NCI-H2196 treated with DMSO at 0.1 percent for 48 hours (cell line): ENCODE data around the gene SYNDIG1.

Experiments used
- DNase-seq: peaks from one replicate; lab custom pipeline; 2025; ENCODE audit not compliant: unreplicated experiment; lab: John Stamatoyannopoulos, UW

The SYNDIG1 gene

DNA sequence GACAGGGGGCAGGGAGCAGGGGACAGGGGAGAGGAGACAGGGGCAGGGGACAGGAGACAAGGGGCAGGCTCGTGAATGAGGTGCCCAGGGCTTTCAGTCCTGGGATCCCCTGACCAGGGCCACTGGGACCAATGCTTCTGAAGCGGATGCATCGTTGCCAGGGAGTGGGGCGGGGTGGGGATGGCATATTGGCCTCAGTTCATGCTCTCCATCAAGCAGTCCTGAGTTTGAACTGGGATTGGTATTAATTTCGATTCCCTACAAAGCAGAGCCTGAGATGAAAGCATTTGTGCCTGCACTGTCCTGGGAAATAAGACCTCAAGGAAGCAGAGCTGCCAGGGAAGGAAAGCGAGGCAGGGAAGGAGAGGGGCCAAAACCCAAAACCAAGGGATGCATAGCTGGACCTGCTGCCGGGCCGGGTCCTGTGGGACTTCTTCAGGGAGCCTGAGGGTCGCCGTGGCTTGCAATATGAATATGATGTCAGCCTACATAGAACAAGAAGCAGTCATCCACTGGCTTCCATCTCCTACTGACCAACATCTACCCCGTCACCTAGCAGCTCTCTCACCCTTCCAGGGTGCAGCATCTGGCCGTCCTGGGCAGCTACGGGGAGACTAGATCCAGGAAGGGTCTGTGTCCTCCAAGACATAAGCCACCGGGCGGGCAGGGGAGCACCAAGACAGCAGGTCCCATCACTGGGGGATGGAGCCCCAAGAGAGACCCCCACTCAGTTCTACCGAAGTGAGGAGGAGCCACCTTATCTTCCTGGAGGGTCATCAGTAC lies 233.3 kb downstream of the SYNDIG1 start:
- DNase-seq, result no peak

DNA sequence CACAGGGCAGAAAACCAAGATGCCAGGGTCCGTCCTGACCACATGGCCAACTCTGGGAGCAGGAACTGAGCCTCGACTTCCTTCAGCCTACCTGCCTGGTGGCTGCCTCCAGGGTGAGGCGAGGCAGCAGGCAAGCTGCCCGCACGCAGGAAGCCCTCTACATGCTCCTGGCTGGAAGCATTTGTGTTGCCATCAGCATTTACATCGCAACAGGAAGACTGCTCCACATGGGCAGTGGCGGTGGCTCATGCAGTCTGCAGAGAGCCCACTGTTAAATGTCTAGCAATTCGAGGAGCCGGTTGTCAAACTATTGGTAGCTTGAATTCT lies 233.8 kb downstream of the SYNDIG1 start:
- no peak for DNase-seq

DNA sequence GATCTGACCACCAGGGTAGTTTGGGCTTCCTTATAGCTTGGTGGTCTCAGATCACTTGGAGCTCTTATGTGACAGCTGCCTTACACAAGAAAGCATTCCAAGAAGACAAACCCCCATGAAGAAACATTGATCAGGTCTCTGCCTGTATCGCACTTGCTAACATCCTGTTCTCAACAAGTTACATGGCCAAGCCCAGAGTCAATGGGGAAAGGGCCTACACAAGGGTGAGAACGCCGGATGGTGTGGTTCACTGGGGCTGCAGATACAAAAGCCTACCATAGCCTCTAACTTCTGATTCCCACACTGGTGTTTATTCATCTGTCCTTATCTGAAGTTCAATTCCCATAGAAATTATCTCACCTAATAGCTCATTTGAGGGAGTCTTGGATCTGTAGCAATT lies 235.5 kb downstream of the SYNDIG1 start:
- DNase-seq, result no peak

DNA sequence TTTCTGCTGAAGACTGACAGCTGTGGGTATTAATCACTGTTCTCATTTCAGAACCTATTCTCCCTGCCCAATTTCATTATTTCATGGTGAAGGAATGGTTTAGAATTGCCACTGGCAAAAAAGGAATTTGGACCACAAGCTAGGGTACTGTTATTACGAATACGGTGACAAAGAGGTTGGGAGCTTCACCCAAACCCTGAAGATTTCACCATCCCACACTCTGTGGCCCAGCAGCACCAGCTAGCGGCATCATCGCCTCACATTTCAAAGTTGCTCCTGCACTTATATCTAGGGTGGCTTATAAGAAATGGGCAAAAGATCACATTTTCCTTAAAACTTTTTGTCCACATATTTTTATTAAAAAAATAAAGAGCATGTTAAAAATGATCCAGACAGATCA lies 236.1 kb downstream of the SYNDIG1 start:
- DNase-seq, result no peak

DNA sequence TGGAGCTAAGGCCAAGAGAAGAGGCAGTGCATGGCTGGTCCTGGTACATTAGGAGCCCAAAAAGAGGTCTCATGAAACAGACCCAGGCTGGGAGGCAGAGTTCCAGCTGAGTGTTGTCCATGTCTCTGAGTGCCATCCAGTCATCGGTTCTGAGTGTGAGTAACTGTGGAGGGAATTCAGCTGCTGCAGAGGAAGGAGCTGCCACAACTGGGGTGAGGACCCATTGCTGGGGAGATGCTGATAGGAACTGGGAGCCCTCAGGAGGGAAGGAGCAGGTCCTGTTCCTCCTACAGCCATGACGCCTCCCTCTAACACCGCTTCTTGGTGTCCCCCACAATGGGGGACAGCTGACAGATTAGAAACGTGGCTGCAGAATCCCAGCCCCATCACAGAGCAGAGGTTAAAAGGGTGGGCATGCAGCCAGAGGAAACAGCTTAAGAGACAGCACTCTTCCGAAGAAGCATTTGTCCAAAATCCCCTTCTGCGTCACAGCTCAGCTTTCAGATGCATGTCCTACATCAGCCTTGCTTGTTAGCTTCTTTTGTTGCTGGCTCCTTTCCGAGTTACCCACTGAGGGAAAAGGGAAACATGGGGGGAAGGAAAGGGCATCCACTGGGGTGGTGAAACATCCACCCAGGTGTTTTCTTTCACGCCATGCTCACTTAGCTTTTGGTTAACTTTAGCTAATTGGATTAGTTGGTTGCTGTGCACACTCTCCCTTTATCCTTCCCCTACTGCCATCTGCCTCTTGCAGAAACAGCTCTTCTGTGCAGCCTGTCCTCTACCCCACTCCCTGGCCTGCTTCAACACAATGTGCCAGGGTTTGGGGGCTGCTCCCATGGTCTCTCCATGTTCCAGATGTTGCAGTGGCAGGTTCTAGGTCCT lies 239.2 kb downstream of the SYNDIG1 start:
- DNase-seq, result no peak
